NCI-H2196 treated with DMSO at 0.1 percent for 48 hours (cell line): ENCODE results near the gene OLIG1.

Source experiments
- DNase-seq: peaks from one replicate; lab custom pipeline; 2025; ENCODE audit not compliant: unreplicated experiment; lab: John Stamatoyannopoulos, UW

Gene OLIG1

DNA sequence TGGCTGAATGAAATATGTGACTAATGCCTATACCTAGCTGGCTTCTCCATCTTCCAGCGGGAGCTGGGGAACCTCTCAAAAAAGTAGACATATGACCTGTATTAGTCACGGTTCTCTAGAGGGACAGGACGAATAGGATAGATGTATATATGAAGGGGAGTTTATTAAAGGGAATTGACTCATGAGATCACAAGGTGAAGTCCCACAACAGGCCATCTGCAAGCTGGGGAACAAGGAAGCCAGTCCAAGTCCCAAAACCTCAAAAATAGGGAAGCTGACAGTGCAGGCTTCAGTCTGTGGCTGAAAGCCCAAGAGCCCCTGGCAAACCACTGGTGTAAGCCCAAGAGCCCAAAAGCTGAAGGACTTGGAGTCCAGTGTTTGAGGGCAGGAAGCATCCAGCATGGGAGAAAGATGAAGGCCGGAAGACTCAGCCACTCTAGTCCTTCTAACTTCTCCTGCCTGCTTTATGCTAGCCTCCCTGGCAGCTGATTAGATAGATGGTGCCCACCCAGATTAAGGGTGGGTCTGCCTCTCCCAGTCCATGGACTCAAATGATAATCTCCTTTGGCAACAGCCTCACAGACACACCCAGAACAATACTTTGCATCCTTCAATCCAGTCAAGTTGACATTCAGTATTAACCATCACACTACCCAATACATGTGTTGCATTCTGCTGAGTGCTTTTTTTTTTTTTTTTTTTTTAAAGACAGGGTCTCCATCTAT lies 19.6 kb downstream of the OLIG1 start:
- DNase-seq = no peak

- no peak for DNase-seq
Observed at GRCh38 chr21:33096426-33096825, 26.5 kb downstream of the OLIG1 start.

DNA sequence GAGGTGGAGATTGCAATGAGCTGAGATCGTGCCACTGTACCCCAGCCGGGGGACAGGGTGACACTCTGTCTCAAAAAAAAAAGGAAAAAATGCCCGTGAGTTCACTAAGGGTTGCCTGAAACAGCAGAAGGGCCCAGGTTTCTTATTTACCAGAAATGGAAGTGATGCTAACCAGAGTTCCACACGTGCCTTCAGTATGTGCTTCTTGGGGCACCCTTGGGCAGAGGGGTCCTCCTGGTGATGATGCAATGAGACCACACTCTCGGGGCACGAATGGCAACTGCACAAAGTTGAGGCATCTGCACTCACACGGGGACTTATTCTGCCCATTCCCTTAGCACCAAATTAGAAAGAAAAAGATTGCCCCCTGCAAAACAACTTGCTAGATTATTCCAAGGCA lies 29.2 kb downstream of the OLIG1 start:
- no peak for DNase-seq

DNA sequence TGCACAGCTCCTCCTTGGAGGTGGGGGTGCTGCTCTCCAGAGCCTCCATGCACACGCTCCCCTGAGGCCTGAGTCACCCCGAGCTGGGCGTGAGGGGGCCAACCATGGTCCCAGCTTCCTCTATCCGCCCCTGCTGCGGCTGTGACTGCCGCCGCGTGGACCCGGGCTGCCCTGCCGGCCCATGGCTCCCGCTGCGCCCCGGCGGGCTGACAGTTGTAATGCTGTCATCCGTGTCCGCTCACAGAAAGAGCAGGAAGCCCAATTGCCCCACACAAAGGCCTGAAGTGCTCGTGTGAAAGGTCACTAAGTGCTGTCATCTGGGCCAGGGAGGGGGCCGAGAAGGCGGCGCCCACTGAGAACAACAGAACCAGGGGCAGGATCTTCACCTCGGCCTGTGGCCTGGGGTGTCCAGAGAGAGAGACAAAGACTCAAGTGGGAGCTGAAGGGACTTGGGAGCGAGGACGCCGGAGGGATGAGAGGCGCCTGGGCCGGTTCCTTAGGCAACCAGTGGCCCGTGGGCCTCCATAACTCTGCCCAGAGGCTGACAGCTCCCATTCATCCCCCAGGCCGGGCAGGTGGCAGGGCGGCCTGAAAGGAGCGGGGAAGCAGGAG lies 31.5 kb downstream of the OLIG1 start:
- no peak for DNase-seq

DNA sequence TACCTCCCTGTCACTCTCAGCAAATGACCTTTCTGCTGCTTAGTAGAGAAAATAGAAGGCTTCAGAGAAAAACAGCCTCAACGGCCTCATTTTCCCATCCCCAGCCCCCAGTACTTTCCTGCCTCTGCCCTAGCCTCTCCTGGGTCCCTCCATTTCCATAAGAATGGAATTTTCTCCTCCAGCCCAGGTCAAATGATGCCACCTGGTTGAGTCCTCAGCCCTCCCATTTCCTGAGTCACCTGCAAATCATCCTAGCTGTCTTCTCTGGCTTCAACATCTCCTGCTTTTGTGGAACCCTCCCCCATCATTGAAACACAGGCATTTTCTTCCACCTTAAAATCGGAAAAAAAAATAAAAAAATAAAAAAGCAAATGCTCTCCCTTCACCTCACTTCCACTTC lies 35.1 kb downstream of the OLIG1 start:
- DNase-seq = no peak

GRCh38 chr21:33108228-33108627 lies 38.3 kb downstream of the OLIG1 start:
- DNase-seq = no peak

GRCh38 chr21:33109574-33110339 lies 39.8 kb downstream of the OLIG1 start:
- no peak for DNase-seq

GRCh38 chr21:33110340-33110715 lies 40.4 kb downstream of the OLIG1 start:
- no peak for DNase-seq

DNA sequence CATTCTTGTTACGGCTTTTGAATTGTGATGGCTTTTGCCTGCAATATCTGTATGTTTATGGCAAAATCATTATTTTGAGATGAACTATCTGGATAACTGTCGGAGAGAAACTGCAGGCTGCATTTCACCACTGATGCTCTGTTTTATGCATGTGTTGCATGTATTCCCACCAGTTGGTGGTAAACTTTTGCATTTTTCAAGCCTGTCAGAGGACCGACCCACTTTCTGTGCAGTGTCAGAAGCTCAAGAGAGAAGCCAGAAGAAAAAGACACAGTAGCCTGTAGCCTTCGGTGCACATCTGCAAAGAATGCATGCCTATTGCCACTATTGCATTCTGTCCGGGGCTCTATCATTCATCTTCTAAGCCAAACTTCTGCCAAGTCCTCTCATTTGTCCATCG lies 41.6 kb downstream of the OLIG1 start:
- no peak for DNase-seq

DNA sequence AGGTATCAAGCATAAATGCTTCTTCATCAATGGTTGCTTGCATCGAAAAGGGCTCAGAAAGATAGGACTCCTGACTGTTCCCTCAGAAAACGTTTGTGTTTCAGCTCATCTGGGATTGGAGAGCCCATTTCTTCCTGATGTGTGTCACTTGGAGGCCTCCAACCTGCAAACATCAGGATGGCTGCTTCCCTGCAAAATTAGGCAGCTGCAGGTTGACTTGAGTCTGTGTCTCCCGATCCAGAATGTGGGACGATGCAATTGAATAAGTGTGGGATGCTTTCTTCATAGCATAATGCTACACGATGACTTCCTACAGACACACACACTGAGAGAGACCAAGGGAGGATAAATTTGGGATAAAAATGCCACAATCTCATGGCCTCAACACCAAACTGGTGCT lies 42.2 kb downstream of the OLIG1 start:
- no peak for DNase-seq

DNA sequence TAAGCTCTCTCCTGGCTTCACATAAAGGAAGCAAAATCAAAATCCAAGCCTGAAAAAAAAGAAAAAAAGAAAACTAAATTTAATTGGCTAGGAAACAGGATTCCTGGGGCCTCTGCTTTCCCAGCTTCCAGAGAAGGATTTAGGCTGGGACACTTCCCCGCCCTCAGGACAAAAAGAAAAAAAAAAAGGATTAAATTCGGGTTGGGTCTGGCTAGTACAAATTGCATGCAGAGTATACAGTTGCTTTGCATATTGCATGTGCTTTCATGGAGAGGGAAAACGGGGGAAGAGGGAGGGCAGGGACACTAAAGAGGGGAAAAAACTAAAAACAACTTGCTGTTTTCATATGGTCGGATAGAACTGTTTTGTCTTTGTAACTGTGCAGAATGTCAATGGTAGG lies 42.7 kb downstream of the OLIG1 start:
- no peak for DNase-seq

DNA sequence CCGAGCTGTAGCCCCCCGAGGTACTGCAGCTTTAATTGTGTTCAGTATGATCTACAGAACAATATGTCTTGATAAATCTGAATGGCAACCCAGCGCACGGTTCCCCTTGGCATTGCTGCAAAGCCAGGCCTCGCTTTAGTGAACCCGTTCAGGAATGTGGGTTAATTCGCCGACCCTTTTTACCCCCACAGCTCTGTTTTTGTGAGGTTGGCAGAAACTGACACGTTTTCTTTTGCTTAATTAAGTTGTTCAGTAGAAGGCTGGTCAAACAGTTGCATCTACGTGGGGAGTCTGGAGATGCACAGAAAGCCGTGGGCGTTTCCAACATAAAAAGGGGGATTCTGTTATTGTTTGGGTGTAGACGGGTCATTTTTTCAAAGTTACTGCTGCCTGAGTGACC lies 43.2 kb downstream of the OLIG1 start:
- DNase-seq = no peak

DNA sequence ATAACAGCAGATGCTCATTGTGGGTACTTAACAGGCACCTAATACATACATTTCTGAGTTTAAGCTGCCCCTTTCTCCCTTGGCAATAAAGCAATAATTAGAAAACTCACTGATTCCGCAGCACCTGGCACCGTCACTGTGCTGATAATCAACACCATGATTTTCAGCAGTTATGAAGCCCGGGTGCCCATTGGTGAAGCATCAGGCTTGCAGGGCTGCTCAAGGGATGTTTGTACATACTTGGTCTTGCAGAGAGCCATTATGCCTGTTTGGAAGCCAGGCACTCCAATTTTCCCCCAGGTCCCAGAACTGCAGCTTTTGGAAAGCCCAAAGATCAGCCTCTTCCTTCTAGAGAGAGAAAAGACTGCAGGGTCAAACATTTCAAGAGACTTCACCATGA lies 44.3 kb downstream of the OLIG1 start:
- no peak for DNase-seq

- no peak for DNase-seq
Observed at GRCh38 chr21:33115631-33116510, 45.9 kb downstream of the OLIG1 start.

GRCh38 chr21:33116676-33117075 lies 46.7 kb downstream of the OLIG1 start:
- DNase-seq = no peak

DNA sequence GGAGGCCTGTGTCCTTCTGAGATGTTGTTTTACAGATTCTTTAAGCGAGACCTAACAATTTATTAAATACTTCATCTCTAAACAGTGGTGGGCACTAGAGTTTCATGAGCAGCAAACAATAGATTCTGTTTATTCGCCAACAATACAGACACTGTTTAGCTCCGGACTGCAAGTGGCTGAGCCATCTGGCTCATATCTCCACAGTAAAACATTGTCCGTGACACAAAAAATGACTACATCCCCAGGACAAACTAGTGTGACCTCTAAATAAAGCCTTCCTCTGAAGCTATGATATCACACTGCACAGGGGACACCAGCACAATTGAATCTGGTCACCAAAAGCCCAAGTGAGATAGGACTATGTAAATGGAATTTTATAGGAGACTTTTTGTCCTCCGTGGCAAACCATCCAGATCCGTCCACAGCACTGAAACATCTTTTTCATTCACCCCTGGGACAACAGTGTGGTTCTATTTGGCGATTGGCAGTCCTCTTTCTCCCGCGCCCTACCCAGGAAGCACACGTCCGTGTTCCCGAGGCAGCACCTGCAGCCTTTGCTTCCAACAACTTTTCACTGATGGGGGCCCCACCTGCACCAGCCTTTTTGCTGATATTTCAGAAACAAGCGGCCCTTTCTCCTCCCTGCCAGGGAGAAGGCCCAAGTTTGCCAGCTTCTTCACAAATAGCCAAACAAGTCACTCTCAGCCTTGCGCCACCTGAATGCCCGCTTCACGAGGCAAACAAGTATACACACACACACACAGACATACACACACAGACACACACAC lies 47.4 kb downstream of the OLIG1 start:
- no peak for DNase-seq
